Measurements from ENCODE around the gene PEX3.

- TF ChIP-seq CTCF (IDR thresholded peaks at IDR 0.05) (no peak), POLR2A (IDR thresholded peaks at IDR 0.05) (no peak), POLR2AphosphoS5 (IDR thresholded peaks at IDR 0.05) (no peak)
Measured at GRCh38 chr6:143451531-143451930, 926 bp downstream of the PEX3 start.
